Glomerular visceral epithelial cell (primary cell): Measurements from ENCODE around the gene HMGCS2.
A peak's percentile ranks its signal among the peaks of the same experiment; 100 is the strongest.
"Not testable (repeated sequence)": the region's sequence is repeated elsewhere in the genome, so short reads cannot be mapped to it uniquely, and the experiment has no call there.

Source experiments
- DNase-seq: peaks from one replicate; pipeline ENCODE4 v3.0.0-alpha.2; 2016; ENCODE audit errors: extremely low spot score

Gene HMGCS2

DNA sequence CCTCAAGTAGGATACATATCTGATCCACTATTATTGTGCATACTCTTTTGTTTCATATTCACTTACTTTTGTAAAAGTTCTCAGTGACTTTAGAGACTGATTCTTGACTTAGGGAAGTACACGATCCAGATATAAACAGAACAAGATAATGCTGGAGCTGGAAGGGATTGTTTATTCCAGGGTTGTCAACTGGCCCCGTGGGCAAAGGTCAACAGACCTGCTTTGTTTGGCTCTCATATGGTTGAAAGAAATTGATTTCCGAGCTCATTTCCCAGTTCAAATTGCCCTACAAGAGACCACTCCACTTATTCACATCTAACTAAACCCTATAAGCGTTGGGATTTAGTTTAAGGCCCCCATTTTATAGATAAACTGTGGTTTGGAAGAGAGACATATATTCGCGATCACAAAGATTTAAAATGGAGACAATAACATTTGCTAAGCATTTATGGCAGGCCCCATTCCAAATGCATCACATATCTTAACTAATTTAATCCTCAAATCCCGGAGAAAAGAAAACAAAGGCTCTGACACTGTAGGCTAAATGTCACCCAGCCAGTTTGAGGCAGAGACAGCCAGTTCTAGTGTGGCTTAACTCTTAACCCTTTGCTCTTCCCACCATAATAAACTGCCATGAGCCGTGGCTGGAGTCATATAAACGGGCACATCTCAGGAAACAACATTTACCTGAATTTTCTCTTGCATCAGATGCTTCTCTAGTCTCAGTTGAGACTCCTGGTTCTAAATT lies 21.9 kb upstream of the HMGCS2 start:
- no peak for DNase-seq

GRCh38 chr1:119787776-119788175 lies 19.1 kb upstream of the HMGCS2 start:
- DNase-seq: no peak

GRCh38 chr1:119786473-119787050 lies 17.9 kb upstream of the HMGCS2 start:
- not testable (repeated sequence) for DNase-seq

- DNase-seq: not testable (repeated sequence)
Observed at GRCh38 chr1:119786046-119786445, 17.3 kb upstream of the HMGCS2 start.

DNA sequence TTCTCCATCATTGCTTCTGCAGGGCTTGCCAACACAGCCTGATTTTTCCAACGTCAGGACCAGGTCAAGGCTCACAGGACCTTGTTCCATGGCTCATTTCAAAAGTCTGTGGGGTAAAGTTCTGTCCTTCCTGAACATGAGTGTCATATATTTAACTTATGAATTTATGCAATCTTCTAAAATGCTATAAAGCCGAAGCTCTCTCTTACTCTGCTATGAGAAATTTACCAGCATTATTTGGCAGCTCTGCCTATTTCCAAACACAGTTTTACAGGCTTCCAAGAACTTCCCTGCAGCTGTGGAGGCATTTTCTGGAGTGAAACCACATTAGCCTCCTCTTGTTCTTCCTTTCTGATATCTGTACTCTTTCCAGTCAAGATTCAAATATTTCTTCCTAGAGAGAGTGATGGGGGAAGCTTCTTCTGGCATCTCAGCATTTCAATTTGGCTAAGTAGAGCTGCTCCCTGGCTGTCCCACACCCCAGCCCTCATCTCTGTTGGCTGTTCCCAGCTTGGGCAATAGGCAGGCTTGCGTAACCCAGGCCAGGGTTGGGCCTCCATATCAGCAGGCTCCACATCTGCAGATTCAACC lies 15.6 kb upstream of the HMGCS2 start:
- DNase-seq: no peak

GRCh38 chr1:119783354-119784185 lies 14.9 kb upstream of the HMGCS2 start:
- DNase-seq: no peak

DNA sequence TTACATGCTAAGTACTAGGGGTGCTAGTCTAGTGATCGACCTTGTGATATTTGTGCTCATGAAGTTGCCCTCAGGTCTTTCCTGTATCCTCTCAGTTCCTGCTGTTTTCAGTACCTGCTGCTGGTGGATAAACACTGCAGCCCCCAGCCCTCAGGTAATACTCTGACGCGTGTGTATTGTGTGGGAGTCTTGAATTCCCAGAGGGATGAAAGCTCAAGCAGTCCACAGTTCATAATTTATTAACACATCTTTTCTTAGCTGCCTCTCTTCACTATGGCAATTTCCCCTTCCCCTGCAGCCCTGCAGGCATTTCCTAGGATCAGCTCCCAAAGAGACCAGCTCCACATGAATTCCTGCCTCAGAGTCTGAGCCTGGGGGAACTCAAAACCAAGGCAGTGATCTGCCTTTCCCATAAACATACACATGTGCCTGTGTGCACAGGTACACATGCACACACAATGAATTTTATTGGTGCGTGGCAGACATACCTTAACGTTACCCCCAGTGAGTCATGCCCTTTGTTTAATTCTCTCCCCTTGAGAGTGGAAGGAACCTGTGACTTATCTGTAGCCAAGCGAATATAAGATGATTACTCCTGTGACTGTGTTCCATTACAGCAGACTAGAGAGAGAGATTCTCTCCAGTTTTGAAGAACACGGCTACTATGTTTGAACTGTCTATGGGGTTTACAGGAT lies 14.1 kb upstream of the HMGCS2 start:
- DNase-seq: no peak

DNA sequence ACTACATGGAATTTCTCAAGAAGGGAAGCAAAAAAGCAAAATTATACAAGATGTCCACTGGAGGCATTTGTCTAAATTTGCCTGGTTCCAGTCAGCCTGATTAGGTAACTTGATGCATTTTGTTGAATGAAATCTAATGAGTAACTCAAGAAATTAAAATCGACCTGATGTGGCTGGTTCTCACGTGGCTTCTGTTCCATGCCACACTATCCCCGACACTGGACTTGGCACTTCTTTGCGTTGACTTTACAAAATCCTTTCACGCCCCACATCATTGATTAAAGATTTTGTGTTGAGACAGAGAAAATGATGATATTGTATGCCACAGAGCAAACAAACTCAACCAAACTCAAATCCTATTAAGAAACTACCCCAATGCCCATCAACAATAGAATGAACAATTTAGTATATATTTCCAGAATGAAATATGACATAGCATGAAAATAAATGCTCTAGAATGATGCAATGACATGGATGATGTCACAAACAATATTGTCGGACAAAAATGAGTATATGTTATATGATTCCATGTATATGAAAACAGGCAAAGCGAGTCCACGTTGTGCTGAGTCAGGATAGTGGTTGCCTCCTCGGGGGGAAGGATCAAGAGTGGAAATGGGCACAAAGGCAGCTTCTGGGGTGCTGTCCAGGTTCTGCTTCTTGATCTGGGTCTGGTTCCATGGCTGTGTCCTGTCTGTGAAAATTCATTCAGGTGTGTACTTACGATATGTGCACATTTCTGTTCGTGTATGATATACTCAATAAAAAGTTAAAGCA lies 12.9 kb upstream of the HMGCS2 start:
- DNase-seq: no peak

GRCh38 chr1:119779869-119780356 lies 11.2 kb upstream of the HMGCS2 start:
- no peak for DNase-seq

- DNase-seq: no peak
Observed at GRCh38 chr1:119778886-119779560, 10.3 kb upstream of the HMGCS2 start.

DNA sequence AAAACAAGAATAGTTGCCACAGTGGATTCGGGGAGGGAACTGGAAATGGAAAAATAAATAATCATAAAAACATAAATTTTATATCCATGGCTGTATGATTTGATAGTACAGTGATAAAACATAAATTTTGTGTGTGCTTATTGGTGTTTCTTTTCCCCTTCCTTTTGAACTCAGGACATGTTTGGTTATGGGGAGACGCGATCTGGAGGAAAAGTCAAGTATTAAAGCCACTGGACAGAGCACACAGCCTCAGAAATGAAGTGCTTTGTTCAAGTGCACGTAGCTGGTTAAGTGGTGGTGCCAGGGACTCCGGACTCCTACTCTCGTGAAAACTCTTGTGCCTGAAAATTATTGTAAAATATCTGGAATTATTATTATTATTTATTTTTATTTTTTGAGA lies 9.7 kb upstream of the HMGCS2 start:
- DNase-seq: no peak

- no peak for DNase-seq
Observed at GRCh38 chr1:119774746-119775490, 6.2 kb upstream of the HMGCS2 start.

DNA sequence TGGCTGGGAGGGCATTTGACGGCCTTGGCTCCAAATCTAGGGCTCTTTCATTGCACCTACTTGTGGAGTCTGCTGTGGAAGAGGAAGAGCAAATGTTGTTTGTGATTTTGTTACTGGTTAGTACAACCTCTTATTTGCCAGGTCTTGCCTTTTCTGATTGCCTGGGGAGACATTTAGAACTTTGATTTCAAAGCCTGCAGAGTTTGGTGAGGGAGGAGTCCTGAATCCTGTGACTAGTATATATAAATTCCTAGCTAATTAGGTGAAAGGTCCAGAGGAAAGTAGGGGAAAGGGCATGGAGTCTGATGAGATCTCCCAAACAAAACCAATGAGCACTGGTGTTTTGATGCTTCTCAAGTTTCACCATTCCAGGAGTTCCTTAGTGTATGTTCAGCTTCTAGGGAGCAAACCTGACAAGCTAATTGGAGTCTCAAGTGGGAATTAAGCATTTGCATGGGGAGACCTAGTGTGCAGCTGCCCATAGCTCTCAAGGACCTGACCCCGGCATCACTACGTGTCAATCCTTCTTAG lies 5.1 kb upstream of the HMGCS2 start:
- no peak for DNase-seq

GRCh38 chr1:119772298-119772697 lies 3.6 kb upstream of the HMGCS2 start:
- DNase-seq: no peak

- DNase-seq: no peak
Observed at GRCh38 chr1:119771770-119772169, 3.1 kb upstream of the HMGCS2 start.

DNA sequence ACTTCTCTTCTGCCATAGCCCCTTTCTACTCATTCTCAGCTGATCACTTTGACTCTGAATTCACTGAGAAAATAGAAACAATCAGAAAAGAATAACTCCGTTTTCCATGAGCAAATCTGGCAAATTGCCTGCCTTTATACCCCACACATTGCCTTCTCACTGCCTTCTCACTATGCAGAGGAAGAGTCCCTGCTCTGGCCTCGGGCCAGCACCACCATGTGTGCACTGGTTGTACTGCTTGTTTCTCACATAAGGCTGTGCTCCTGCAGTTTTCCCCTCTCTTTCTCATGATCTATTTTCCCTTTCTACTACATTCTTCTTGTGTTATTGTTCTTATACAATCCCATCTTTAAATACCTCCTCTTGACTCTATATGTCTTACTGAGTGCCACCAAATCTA lies 2.3 kb upstream of the HMGCS2 start:
- DNase-seq: peak; percentile 23

DNA sequence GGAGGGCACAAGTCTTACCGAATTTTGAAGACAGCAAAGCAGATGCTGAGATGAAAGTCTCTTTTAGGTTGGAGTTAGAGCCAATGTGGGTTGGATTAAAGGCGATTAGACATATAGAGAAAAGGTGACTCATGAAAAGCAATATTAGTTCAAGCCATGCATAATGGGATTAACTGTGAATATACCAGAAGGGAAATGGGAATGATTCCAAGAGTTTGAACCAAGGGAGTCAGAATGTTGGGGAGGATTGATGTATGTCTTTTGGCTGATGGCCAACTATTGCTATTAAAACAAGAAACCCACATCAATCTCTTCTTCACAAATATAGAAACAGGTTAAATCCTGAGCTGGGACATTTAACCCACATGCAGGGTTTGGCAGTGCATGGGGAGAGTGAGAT lies 1.2 kb downstream of the HMGCS2 start:
- no peak for DNase-seq

- DNase-seq: no peak
Observed at GRCh38 chr1:119766374-119766794, 2.3 kb downstream of the HMGCS2 start.

GRCh38 chr1:119764220-119764619 lies 4.5 kb downstream of the HMGCS2 start:
- DNase-seq: no peak
